HL-60/S4 (cell line): ENCODE data around the gene FOXD2.

ENCODE experiments used
- in situ Hi-C: fragments of 300-500 bp; cut with MboI; formaldehyde crosslinking; loops from 2 replicates; pipeline ENCODE4 v1.14.3; 2022; ENCODE audit warnings: low sequenced_read_pairs

Gene FOXD2

GRCh38 chr1:47437447-47438164 is at the start of gene FOXD2:
TSS of gene FOXD2 (plus strand) at chr1:47438044. CDS start at chr1:47438136, 92 bp downstream.
- in situ Hi-C loops = no loop called here

- in situ Hi-C loops = no loop called here
Observed at GRCh38 chr1:47388891-47389238, 49.0 kb upstream of the FOXD2 start.

GRCh38 chr1:47389731-47390130 is 48.1 kb upstream of the FOXD2 start:
- in situ Hi-C loops = no loop called here

- in situ Hi-C loops = no loop called here
Observed at GRCh38 chr1:47390843-47391242, 47.0 kb upstream of the FOXD2 start.

- in situ Hi-C loops = no loop called here
Observed at GRCh38 chr1:47393141-47393540, 44.7 kb upstream of the FOXD2 start.

GRCh38 chr1:47395433-47395832 is 42.4 kb upstream of the FOXD2 start:
- in situ Hi-C loops = no loop called here

- in situ Hi-C loops = no loop called here
Observed at GRCh38 chr1:47396671-47397196, 41.1 kb upstream of the FOXD2 start.

GRCh38 chr1:47399138-47399845 is 38.6 kb upstream of the FOXD2 start:
- in situ Hi-C loops = no loop called here

- in situ Hi-C loops = loop anchor here (25.0 kb wide), 1 partner anchor 312 kb away; no protein-coding TSS in a partner anchor
Observed at GRCh38 chr1:47399846-47400155, 38.0 kb upstream of the FOXD2 start.

GRCh38 chr1:47401761-47402160 is 36.1 kb upstream of the FOXD2 start:
- in situ Hi-C loops = loop anchor here (25.0 kb wide), 1 partner anchor 311 kb away; no protein-coding TSS in a partner anchor

- in situ Hi-C loops = loop anchor here (25.0 kb wide), 1 partner anchor 310 kb away; no protein-coding TSS in a partner anchor
Observed at GRCh38 chr1:47402591-47402990, 35.3 kb upstream of the FOXD2 start.

- in situ Hi-C loops = loop anchor here (25.0 kb wide), 1 partner anchor 309 kb away; no protein-coding TSS in a partner anchor
Observed at GRCh38 chr1:47403321-47403910, 34.4 kb upstream of the FOXD2 start.

- in situ Hi-C loops = loop anchor here (25.0 kb wide), 1 partner anchor 307 kb away; no protein-coding TSS in a partner anchor
Observed at GRCh38 chr1:47405697-47406096, 32.1 kb upstream of the FOXD2 start.

GRCh38 chr1:47406966-47407365 is 30.9 kb upstream of the FOXD2 start:
- in situ Hi-C loops = loop anchor here (25.0 kb wide), 1 partner anchor 305 kb away; no protein-coding TSS in a partner anchor

- in situ Hi-C loops = loop anchor here (25.0 kb wide), 1 partner anchor 305 kb away; no protein-coding TSS in a partner anchor
Observed at GRCh38 chr1:47407481-47407880, 30.4 kb upstream of the FOXD2 start.

- in situ Hi-C loops = loop anchor here (25.0 kb wide), 1 partner anchor 303 kb away; no protein-coding TSS in a partner anchor
Observed at GRCh38 chr1:47409311-47410067, 28.4 kb upstream of the FOXD2 start.

- in situ Hi-C loops = loop anchor here (25.0 kb wide), 1 partner anchor 302 kb away; no protein-coding TSS in a partner anchor
Observed at GRCh38 chr1:47410068-47410455, 27.8 kb upstream of the FOXD2 start.

- in situ Hi-C loops = loop anchor here (25.0 kb wide), 1 partner anchor 301 kb away; no protein-coding TSS in a partner anchor
Observed at GRCh38 chr1:47411436-47411835, 26.4 kb upstream of the FOXD2 start.

- in situ Hi-C loops = loop anchor here (25.0 kb wide), 1 partner anchor 300 kb away; no protein-coding TSS in a partner anchor
Observed at GRCh38 chr1:47412437-47412836, 25.4 kb upstream of the FOXD2 start.

GRCh38 chr1:47415728-47416318 is 22.0 kb upstream of the FOXD2 start, which contains the start of gene FOXE3:
TSS of gene FOXE3 (plus strand) at chr1:47416285. CDS start at chr1:47416316, 31 bp downstream.
- in situ Hi-C loops = loop anchor here (25.0 kb wide), 1 partner anchor 296 kb away; no protein-coding TSS in a partner anchor
